T-helper 17 cell (primary cell): Measurements from ENCODE around the gene OR6C3. TPM values are rescaled to one million over a fixed set of nuclear protein-coding genes. Genes with fewer than 3 reads are reported as not detected.
"Not testable (repeated sequence)": the region's sequence is repeated elsewhere in the genome, so short reads cannot be mapped to it uniquely, and the experiment has no call there.

Experiments used
- ATAC-seq: fragments of 150-1000 bp; cut with Tn5 transposase; 2 replicates; pipeline ENCODE4 v1.10.0; 2021; ENCODE audit warnings: mild to moderate bottlenecking, moderate library complexity
- DNase-seq, 3 donors: peaks; one replicate each; pipeline versions ENCODE4 v3.0.0 to v3.0.0-alpha.2; 2020 to 2021
- H3K9me3 ChIP-seq: one replicate; pipeline ENCODE4 v1.7.0; 2013; ENCODE audit warnings: low read length, mild to moderate bottlenecking; ENCODE audit not compliant: control insufficient read depth, poor library complexity, severe bottlenecking
- H3K27ac Mint-ChIP-seq: one replicate; pipeline ENCODE4 v1.8.0; 2022; ENCODE audit warnings: mild to moderate bottlenecking, moderate library complexity, mixed read lengths
- H3K27me3 Mint-ChIP-seq: one replicate; pipeline ENCODE4 v1.8.0; 2022; ENCODE audit warnings: mixed read lengths
- H3K36me3 Mint-ChIP-seq: one replicate; pipeline ENCODE4 v1.8.0; 2022; ENCODE audit warnings: low read depth, mixed read lengths
- H3K4me1 Mint-ChIP-seq: one replicate; pipeline ENCODE4 v1.8.0; 2022; ENCODE audit warnings: mild to moderate bottlenecking, mixed read lengths
- H3K4me3 Mint-ChIP-seq: one replicate; pipeline ENCODE4 v1.8.0; 2022; ENCODE audit warnings: mild to moderate bottlenecking, moderate library complexity, mixed read lengths
- total RNA-seq, 4 donors: library from RNA in 2 of 4; stranded (reverse) in 2 of 4; gene quantifications; one replicate each; pipeline ENCODE4 v1.2.3 and lab custom pipeline; 2022 to 2026

The OR6C3 gene
- total RNA-seq (not detected), total RNA-seq (lab: John Stamatoyannopoulos, UW) (0 reads per million in 2 donors)

DNA sequence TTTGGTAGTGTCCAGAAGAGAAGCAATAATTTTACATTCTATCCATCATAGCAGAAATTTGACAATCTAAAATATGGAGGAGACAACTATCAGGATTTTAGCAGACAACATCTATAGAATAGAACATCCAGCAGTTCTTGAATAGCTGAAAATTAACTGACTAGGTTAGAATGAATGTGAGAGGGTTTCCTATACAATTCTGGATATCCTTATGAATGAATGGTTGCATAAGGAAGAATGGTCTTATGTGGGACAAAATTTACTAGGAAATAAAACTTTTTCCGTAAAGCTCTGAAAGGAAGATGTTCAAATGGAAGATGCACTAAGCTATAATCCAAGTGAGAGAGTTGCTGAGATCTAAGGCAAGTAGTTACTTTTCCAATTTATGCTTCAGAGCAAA, at the start of gene OR6C3:
OR6C3 (plus strand) TSS at position 301 of the 400 bp plus-strand sequence. CDS start 955 bp downstream, outside the sequence.
- Mint-ChIP-seq H3K4me1 (no peaks in the 10 kb centered on the region), H3K4me3 (no peak within 1 kb of the TSS), H3K27me3 (peaks cover 9% of the 10 kb centered on the region), H3K36me3 (no peaks in the 10 kb centered on the region), H3K27ac (no peak within 1 kb of the TSS)
- ATAC-seq (no peak), DNase-seq (no peak)
- no peaks in the 10 kb centered on the region for H3K9me3 ChIP-seq

GRCh38 chr12:55280991-55281390, 49.6 kb upstream of the OR6C3 start:
- H3K4me1 Mint-ChIP-seq = no peaks in the 10 kb centered on the region
- peaks cover 30% of the 10 kb centered on the region for H3K27me3 Mint-ChIP-seq
- H3K4me3 Mint-ChIP-seq = no peak overlapping the region
- no peak for DNase-seq
- H3K36me3 Mint-ChIP-seq = no peaks in the 10 kb centered on the region
- no peaks in the 10 kb centered on the region for H3K9me3 ChIP-seq
- no peak overlapping the region for H3K27ac Mint-ChIP-seq
- no peak for ATAC-seq

GRCh38 chr12:55289999-55290398, 40.5 kb upstream of the OR6C3 start:
- ATAC-seq = no peak
- no peaks in the 10 kb centered on the region for H3K4me1 Mint-ChIP-seq
- no peak overlapping the region for H3K27ac Mint-ChIP-seq
- H3K36me3 Mint-ChIP-seq = no peaks in the 10 kb centered on the region
- no peaks in the 10 kb centered on the region for H3K9me3 ChIP-seq
- no peak overlapping the region for H3K4me3 Mint-ChIP-seq
- no peak for DNase-seq
- H3K27me3 Mint-ChIP-seq = peaks cover 49% of the 10 kb centered on the region

DNA sequence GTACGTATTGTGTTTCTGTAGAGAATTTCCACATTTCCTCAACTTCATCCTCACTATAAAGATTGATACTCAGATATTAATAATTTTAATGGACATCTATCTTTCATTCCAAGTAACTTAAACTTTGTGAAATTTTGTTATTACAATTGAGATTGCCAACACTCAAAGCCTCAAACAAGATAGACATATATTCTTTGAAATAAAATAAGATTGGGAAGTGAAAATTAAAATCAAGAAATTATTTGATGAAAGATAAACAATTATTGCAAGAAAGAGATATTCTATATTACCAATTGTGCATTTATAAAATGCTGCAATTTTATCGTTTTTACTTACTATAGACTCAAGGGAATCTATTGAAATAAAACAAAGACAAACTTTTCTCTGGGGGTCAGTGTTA, 34.1 kb upstream of the OR6C3 start, which contains the start of gene OR6C6:
OR6C6 (minus strand) TSS at position 101 of the 400 bp plus-strand sequence. CDS start 1,337 bp downstream, outside the sequence.
- Mint-ChIP-seq H3K27me3 (peaks cover 39% of the 10 kb centered on the region), H3K36me3 (no peaks in the 10 kb centered on the region), H3K4me3 (no peak within 1 kb of the TSS), H3K27ac (no peak within 1 kb of the TSS), H3K4me1 (no peaks in the 10 kb centered on the region)
- no peak for DNase-seq
- no peaks in the 10 kb centered on the region for H3K9me3 ChIP-seq
- no peak for ATAC-seq

- no peak within 1 kb of the TSS for H3K27ac Mint-ChIP-seq
- no peak within 1 kb of the TSS for H3K4me3 Mint-ChIP-seq
- H3K36me3 Mint-ChIP-seq = no peaks in the 10 kb centered on the region
- ATAC-seq (no peak), DNase-seq (no peak)
- peaks cover 35% of the 10 kb centered on the region for H3K27me3 Mint-ChIP-seq
- H3K9me3 ChIP-seq = no peaks in the 10 kb centered on the region
- H3K4me1 Mint-ChIP-seq = no peaks in the 10 kb centered on the region
These were observed 16.5 kb upstream of the OR6C3 start, which contains the start of gene OR6C1 for GRCh38 chr12:55314043-55314442. Gene OR6C1, plus strand, starts transcription at chr12:55314343. Its CDS starts 6,257 bp downstream, at chr12:55320600.

- ATAC-seq (no peak), DNase-seq (no peak)
- H3K4me1 Mint-ChIP-seq = no peaks in the 10 kb centered on the region
- H3K4me3 Mint-ChIP-seq = no peak overlapping the region
- no peaks in the 10 kb centered on the region for H3K9me3 ChIP-seq
- no peak overlapping the region for H3K27ac Mint-ChIP-seq
- peaks cover 27% of the 10 kb centered on the region for H3K27me3 Mint-ChIP-seq
- H3K36me3 Mint-ChIP-seq = no peaks in the 10 kb centered on the region
These were observed 10.3 kb upstream of the OR6C3 start for GRCh38 chr12:55320201-55320600.

GRCh38 chr12:55325801-55326200, 4.7 kb upstream of the OR6C3 start:
- ATAC-seq, H3K4me1 Mint-ChIP-seq, H3K36me3 Mint-ChIP-seq, DNase-seq, H3K4me3 Mint-ChIP-seq, H3K9me3 ChIP-seq, H3K27ac Mint-ChIP-seq: not testable (repeated sequence)
- H3K27me3 Mint-ChIP-seq = peaks cover 11% of the 10 kb centered on the region

GRCh38 chr12:55336002-55336401, 5.5 kb downstream of the OR6C3 start:
- H3K9me3 ChIP-seq = no peaks in the 10 kb centered on the region
- DNase-seq = no peak
- Mint-ChIP-seq H3K27me3 (peaks cover 48% of the 10 kb centered on the region), H3K27ac (no peak overlapping the region), H3K36me3 (peaks cover 3% of the 10 kb centered on the region), H3K4me1 (no peaks in the 10 kb centered on the region), H3K4me3 (no peak overlapping the region)
- no peak for ATAC-seq

DNA sequence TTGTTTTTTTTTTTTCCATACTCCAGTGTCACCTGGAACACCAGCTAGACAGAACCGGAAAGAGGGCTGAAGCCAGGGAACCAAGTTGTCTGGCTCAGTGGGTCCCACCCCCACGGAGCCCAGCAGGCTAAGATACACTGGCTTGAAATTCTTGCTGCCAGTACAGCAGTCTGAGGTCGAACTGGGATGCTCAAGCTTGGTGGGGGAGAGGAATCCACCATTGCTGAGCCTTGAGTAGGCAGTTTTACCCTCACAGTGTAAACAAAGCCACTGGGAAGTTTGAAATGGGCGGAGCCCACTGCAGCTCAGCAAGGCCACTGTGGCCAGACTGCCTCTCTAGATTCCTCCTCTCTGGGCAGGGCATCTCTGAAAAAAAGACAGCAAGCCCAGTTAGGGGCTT, 24.8 kb downstream of the OR6C3 start:
- H3K27me3 Mint-ChIP-seq = peaks cover 25% of the 10 kb centered on the region
- not testable (repeated sequence) for H3K36me3 Mint-ChIP-seq, ATAC-seq, H3K4me3 Mint-ChIP-seq, H3K9me3 ChIP-seq, H3K4me1 Mint-ChIP-seq, DNase-seq, H3K27ac Mint-ChIP-seq

GRCh38 chr12:55362675-55363074, 32.1 kb downstream of the OR6C3 start, which contains the start of gene OR6C75:
Gene OR6C75, plus strand, starts transcription at chr12:55362975. Its CDS starts 2,136 bp downstream, at chr12:55365111.
- ATAC-seq (no peak), DNase-seq (no peak)
- H3K4me1 Mint-ChIP-seq = no peaks in the 10 kb centered on the region
- H3K9me3 ChIP-seq = no peaks in the 10 kb centered on the region
- no peak within 1 kb of the TSS for H3K4me3 Mint-ChIP-seq
- H3K27me3 Mint-ChIP-seq = peaks cover 25% of the 10 kb centered on the region
- H3K27ac Mint-ChIP-seq = no peak within 1 kb of the TSS
- no peaks in the 10 kb centered on the region for H3K36me3 Mint-ChIP-seq

DNA sequence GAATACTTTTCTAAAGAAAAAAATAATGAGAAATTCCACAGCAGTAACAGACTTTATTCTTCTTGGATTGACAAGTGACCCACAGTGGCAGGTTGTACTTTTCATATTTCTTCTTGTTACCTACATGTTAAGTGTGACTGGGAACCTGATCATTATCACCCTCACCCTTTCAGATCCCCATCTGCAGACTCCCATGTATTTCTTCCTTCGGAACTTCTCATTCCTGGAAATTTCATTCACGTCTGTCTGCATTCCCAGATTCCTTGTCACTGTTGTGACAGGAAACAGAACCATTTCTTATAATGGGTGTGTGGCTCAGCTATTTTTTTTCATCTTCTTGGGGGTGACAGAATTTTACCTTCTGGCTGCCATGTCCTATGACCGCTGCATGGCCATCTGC, 34.5 kb downstream of the OR6C3 start:
- Mint-ChIP-seq H3K4me3 (no peak overlapping the region), H3K4me1 (no peaks in the 10 kb centered on the region), H3K27ac (no peak overlapping the region), H3K27me3 (peaks cover 32% of the 10 kb centered on the region), H3K36me3 (no peaks in the 10 kb centered on the region)
- no peak for DNase-seq
- no peaks in the 10 kb centered on the region for H3K9me3 ChIP-seq
- ATAC-seq = no peak

DNA sequence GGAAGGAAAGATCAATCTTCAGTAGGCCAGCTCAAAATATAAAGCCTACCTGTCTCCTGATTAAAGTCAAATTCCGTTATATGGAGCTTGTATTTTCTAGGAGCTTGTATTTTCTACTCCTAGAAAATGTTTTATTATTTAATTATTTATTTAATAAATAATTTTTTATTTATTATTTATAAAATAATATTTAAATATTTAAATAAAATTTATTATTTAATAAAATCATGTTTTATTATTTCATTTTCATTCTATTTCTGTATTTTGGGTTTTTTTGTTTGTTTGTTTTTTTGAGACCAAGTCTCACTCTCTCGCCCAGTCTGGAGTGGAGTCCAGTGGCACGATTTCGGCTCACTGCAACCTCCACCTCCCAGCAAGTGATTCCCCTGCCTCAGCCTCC, 42.0 kb downstream of the OR6C3 start:
- Mint-ChIP-seq H3K27ac (no peak overlapping the region), H3K27me3 (peaks cover 26% of the 10 kb centered on the region), H3K36me3 (no peaks in the 10 kb centered on the region), H3K4me1 (no peaks in the 10 kb centered on the region), H3K4me3 (no peak overlapping the region)
- ATAC-seq = no peak
- no peaks in the 10 kb centered on the region for H3K9me3 ChIP-seq
- no peak for DNase-seq
